GM19468 (cell line): ENCODE measurements around the gene BMS1.
"Not testable (repeated sequence)": the region's sequence is repeated elsewhere in the genome, so short reads cannot be mapped to it uniquely, and the experiment has no call there.

Experiments used
- ATAC-seq: cut with Tn5 transposase; IDR thresholded peaks from one replicate; pipeline ENCODE4 v1.9.1; 2021; ENCODE audit warnings: mild to moderate bottlenecking, moderate library complexity, moderate number of reproducible peaks; ENCODE audit not compliant: unreplicated experiment; ENCODE audit errors: extremely low read depth

BMS1 gene

GRCh38 chr10:42782446-42783180, at the start of gene BMS1:
Gene BMS1 (plus strand): TSS chr10:42782795. CDS start chr10:42784395, 1,600 bp downstream.
- ATAC-seq: peak; percentile 95

- ATAC-seq: no peak
Measured at GRCh38 chr10:42734536-42734935, 48.1 kb upstream of the BMS1 start.

GRCh38 chr10:42738679-42739078, 43.9 kb upstream of the BMS1 start:
- ATAC-seq: no peak

- not testable (repeated sequence) for ATAC-seq
Measured at GRCh38 chr10:42741536-42741935, 41.1 kb upstream of the BMS1 start.

GRCh38 chr10:42743697-42744096, 38.9 kb upstream of the BMS1 start:
- ATAC-seq: no peak

GRCh38 chr10:42744134-42744701, 38.4 kb upstream of the BMS1 start:
- ATAC-seq: no peak

- peak; percentile 48 for ATAC-seq
Measured at GRCh38 chr10:42753126-42753506, 29.5 kb upstream of the BMS1 start.

- ATAC-seq: no peak
Measured at GRCh38 chr10:42753507-42754154, 29.0 kb upstream of the BMS1 start.

- ATAC-seq: no peak
Measured at GRCh38 chr10:42754155-42755027, 28.2 kb upstream of the BMS1 start.

- ATAC-seq: no peak
Measured at GRCh38 chr10:42755028-42755451, 27.6 kb upstream of the BMS1 start.

GRCh38 chr10:42755556-42756093, 27.0 kb upstream of the BMS1 start:
- ATAC-seq: no peak

GRCh38 chr10:42767906-42768305, 14.7 kb upstream of the BMS1 start:
- ATAC-seq: no peak

GRCh38 chr10:42768581-42769152, 13.9 kb upstream of the BMS1 start:
- ATAC-seq: no peak

- ATAC-seq: no peak
Measured at GRCh38 chr10:42769173-42769572, 13.4 kb upstream of the BMS1 start.

- no peak for ATAC-seq
Measured at GRCh38 chr10:42769673-42770072, 12.9 kb upstream of the BMS1 start.

- ATAC-seq: no peak
Measured at GRCh38 chr10:42776681-42777080, 5.9 kb upstream of the BMS1 start.

GRCh38 chr10:42780456-42780855, 2.1 kb upstream of the BMS1 start:
- no peak for ATAC-seq

- no peak for ATAC-seq
Measured at GRCh38 chr10:42781893-42782445, 626 bp upstream of the BMS1 start.

- ATAC-seq: no peak
Measured at GRCh38 chr10:42783181-42783549, 570 bp downstream of the BMS1 start.

- ATAC-seq: no peak
Measured at GRCh38 chr10:42785759-42786158, 3.2 kb downstream of the BMS1 start.
